GM19395 (cell line): Measurements from ENCODE around the gene PTPN7.
"Not testable (repeated sequence)": the region's sequence is repeated elsewhere in the genome, so short reads cannot be mapped to it uniquely, and the experiment has no call there.

ENCODE experiments used
- ATAC-seq: cut with Tn5 transposase; IDR thresholded peaks from one replicate; pipeline ENCODE4 v1.9.1; 2021; ENCODE audit warnings: mild to moderate bottlenecking, moderate library complexity; ENCODE audit not compliant: unreplicated experiment

The PTPN7 gene

GRCh38 chr1:202154148-202154765, 6.1 kb downstream of the PTPN7 start:
- no peak for ATAC-seq

GRCh38 chr1:202153284-202153683, 7.1 kb downstream of the PTPN7 start:
- no peak for ATAC-seq

- no peak for ATAC-seq
Measured at GRCh38 chr1:202152399-202152798, 8.0 kb downstream of the PTPN7 start.

GRCh38 chr1:202151045-202151444, 9.4 kb downstream of the PTPN7 start:
- no peak for ATAC-seq

GRCh38 chr1:202150602-202151001, 9.8 kb downstream of the PTPN7 start:
- no peak for ATAC-seq

GRCh38 chr1:202150187-202150586, 10.2 kb downstream of the PTPN7 start:
- no peak for ATAC-seq

- ATAC-seq, result no peak
Measured at GRCh38 chr1:202149566-202149965, 10.8 kb downstream of the PTPN7 start.

- no peak for ATAC-seq
Measured at GRCh38 chr1:202148391-202148790, 12.0 kb downstream of the PTPN7 start.

- ATAC-seq, result no peak
Measured at GRCh38 chr1:202146993-202147392, 13.4 kb downstream of the PTPN7 start.

- no peak for ATAC-seq
Measured at GRCh38 chr1:202146279-202146678, 14.1 kb downstream of the PTPN7 start.

- ATAC-seq, result not testable (repeated sequence)
Measured at GRCh38 chr1:202145744-202146140, 14.7 kb downstream of the PTPN7 start.

- peak; percentile 8 for ATAC-seq
Measured at GRCh38 chr1:202145068-202145743, 15.2 kb downstream of the PTPN7 start.

GRCh38 chr1:202144402-202145067, 15.9 kb downstream of the PTPN7 start, which contains the start of gene ARL8A:
Gene ARL8A (minus strand): TSS chr1:202144737. CDS start chr1:202144572, 165 bp downstream.
- ATAC-seq, result peak; percentile 49

GRCh38 chr1:202143768-202144401, 16.5 kb downstream of the PTPN7 start:
- ATAC-seq, result peak; percentile 47

- peak; percentile 29 for ATAC-seq
Measured at GRCh38 chr1:202143011-202143767, 17.2 kb downstream of the PTPN7 start.

- ATAC-seq, result not testable (repeated sequence)
Measured at GRCh38 chr1:202141468-202141867, 18.9 kb downstream of the PTPN7 start.

GRCh38 chr1:202140833-202141232, 19.6 kb downstream of the PTPN7 start:
- no peak for ATAC-seq

- peak; percentile 82 for ATAC-seq
Measured at GRCh38 chr1:202135221-202135721, 25.1 kb downstream of the PTPN7 start.

- ATAC-seq, result no peak
Measured at GRCh38 chr1:202134645-202135172, 25.7 kb downstream of the PTPN7 start.

- no peak for ATAC-seq
Measured at GRCh38 chr1:202133989-202134388, 26.4 kb downstream of the PTPN7 start.
